Caki2 (cell line): Measurements from ENCODE around the gene NMRAL1. TPM values are rescaled to one million over a fixed set of nuclear protein-coding genes. Genes with fewer than 3 reads are reported as not detected.
A peak's percentile ranks its signal among the peaks of the same experiment; 100 is the strongest.

Experiments used
- DNase-seq: peaks from one replicate; pipeline ENCODE4 v3.0.0-alpha.2; 2015; ENCODE audit warnings: low read depth
- in situ Hi-C: cut with HindIII; loops from 2 replicates; pipeline ENCODE4 v1.10.0; 2016; ENCODE audit warnings: low sequenced_read_pairs, low pct_unique_long_range_greater_than_20kb, mixed read lengths
- total RNA-seq: library from RNA; depleted of rRNA; stranded (reverse); fragments of >200 nt; shearing (Covaris generic); gene quantifications from 2 replicates; pipeline ENCODE4 v1.2.3, GENCODE V29; 2014; ENCODE audit warnings: low replicate concordance

Gene NMRAL1
- total RNA-seq, 1 experiment from 2014 or later: 211 TPM

GRCh38 chr16:4481526-4481925 is 7.1 kb upstream of the NMRAL1 start:
- in situ Hi-C loops: no loop called here
- no peak for DNase-seq

GRCh38 chr16:4477966-4478365 is 3.5 kb upstream of the NMRAL1 start:
- DNase-seq: peak; percentile 61

GRCh38 chr16:4475880-4476788 is 1.7 kb upstream of the NMRAL1 start, which contains the start of gene HMOX2:
Gene HMOX2 (plus strand): TSS chr16:4476398. CDS start chr16:4505525, 29,127 bp downstream.
- in situ Hi-C loops: no loop called here
- DNase-seq: peak; percentile 99

More at GRCh38 chr16:4477966-4478365, 3.5 kb upstream of the NMRAL1 start:
- in situ Hi-C loops: no loop called here

GRCh38 chr16:4472880-4473279 is 1.5 kb downstream of the NMRAL1 start:
- no peak for DNase-seq
- in situ Hi-C loops: no loop called here

GRCh38 chr16:4471869-4472268 is 2.6 kb downstream of the NMRAL1 start:
- in situ Hi-C loops: no loop called here
- DNase-seq: no peak

- in situ Hi-C loops: no loop called here
Measured at GRCh38 chr16:4468972-4469371, 5.5 kb downstream of the NMRAL1 start.

GRCh38 chr16:4467916-4468315 is 6.5 kb downstream of the NMRAL1 start:
- DNase-seq: no peak
- in situ Hi-C loops: no loop called here

More at GRCh38 chr16:4468972-4469371, 5.5 kb downstream of the NMRAL1 start:
- DNase-seq: no peak

GRCh38 chr16:4465977-4466779 is 8.2 kb downstream of the NMRAL1 start:
- DNase-seq: no peak
- in situ Hi-C loops: no loop called here

GRCh38 chr16:4463522-4464163 is 10.8 kb downstream of the NMRAL1 start:
- no peak for DNase-seq
- in situ Hi-C loops: loop anchor here (5.0 kb wide), 1 partner anchor 39 kb away; no protein-coding TSS in a partner anchor

- in situ Hi-C loops: loop anchor here (5.0 kb wide), 1 partner anchor 41 kb away; no protein-coding TSS in a partner anchor
- no peak for DNase-seq
Measured at GRCh38 chr16:4461250-4462085, 13.0 kb downstream of the NMRAL1 start.

GRCh38 chr16:4460936-4461249 is 13.5 kb downstream of the NMRAL1 start:
- no peak for DNase-seq
- in situ Hi-C loops: loop anchor here (5.0 kb wide), 1 partner anchor 41 kb away; no protein-coding TSS in a partner anchor

- DNase-seq: no peak
- in situ Hi-C loops: no loop called here
Measured at GRCh38 chr16:4455951-4456350, 18.5 kb downstream of the NMRAL1 start.

- in situ Hi-C loops: no loop called here
- no peak for DNase-seq
Measured at GRCh38 chr16:4455081-4455480, 19.3 kb downstream of the NMRAL1 start.

GRCh38 chr16:4454623-4455022 is 19.8 kb downstream of the NMRAL1 start:
- DNase-seq: no peak
- in situ Hi-C loops: no loop called here

- in situ Hi-C loops: no loop called here
- DNase-seq: no peak
Measured at GRCh38 chr16:4452674-4453073, 21.8 kb downstream of the NMRAL1 start.

GRCh38 chr16:4450931-4451519 is 23.4 kb downstream of the NMRAL1 start:
- in situ Hi-C loops: no loop called here
- DNase-seq: no peak

GRCh38 chr16:4450430-4450829 is 24.0 kb downstream of the NMRAL1 start:
- DNase-seq: no peak
- in situ Hi-C loops: no loop called here
